ENCODE data around the gene ZFP30.

GRCh38 chr19:37593996-37594303, 61.3 kb downstream of the ZFP30 start:
- TF ChIP-seq ZNF174 (tag by site-specific recombination; IDR thresholded peaks at IDR 0.05) (no peak), CTCF (tag by site-specific recombination; IDR thresholded peaks at IDR 0.05) (no peak), HOXD13 (CRISPR knock-in tag; IDR thresholded peaks at IDR 0.05; ENCODE audit: borderline replicate concordance) (no peak), KLF1 (tag by site-specific recombination; IDR thresholded peaks at IDR 0.05) (no peak), ELK4 (IDR thresholded peaks at IDR 0.05; ENCODE audit: borderline replicate concordance, low read depth, low read length) (no peak), TCF7L2 (IDR thresholded peaks at IDR 0.05; ENCODE audit: borderline replicate concordance, low read depth, low read length) (no peak), YY1 (tag by site-specific recombination; IDR thresholded peaks at IDR 0.05) (no peak), PRDM4 (tag by site-specific recombination; IDR thresholded peaks at IDR 0.05) (no peak)

All from HEK293 (cell line).